GM10248 (cell line): ENCODE data around the gene AMZ2.

Experiments used
- CTCF ChIA-PET: fragments of 300-600 bp; sonication (Branson Sonifier 250); formaldehyde crosslinking; extraction: SDS; loops from one replicate; lab custom pipeline; 2021; ENCODE audit warnings: antibody characterized with exemption; lab: Yijun Ruan, JAX
- POLR2A ChIA-PET: fragments of 350-650 bp; sonication (Branson Sonifier 250); formaldehyde crosslinking; extraction: SDS; loops from one replicate; lab custom pipeline; 2020; ENCODE audit warnings: antibody characterized with exemption; lab: Yijun Ruan, JAX
- DNase-seq: peaks from one replicate; pipeline ENCODE4 v3.0.0; 2012; ENCODE audit errors: extremely low spot score
- CTCF ChIP-seq: IDR thresholded peaks from 2 replicates; pipeline ENCODE4 v1.5.1; 2012; ENCODE audit warnings: mild to moderate bottlenecking, low read depth; ENCODE audit errors: extremely low read depth, missing control alignments, control extremely low read depth

Gene AMZ2

DNA sequence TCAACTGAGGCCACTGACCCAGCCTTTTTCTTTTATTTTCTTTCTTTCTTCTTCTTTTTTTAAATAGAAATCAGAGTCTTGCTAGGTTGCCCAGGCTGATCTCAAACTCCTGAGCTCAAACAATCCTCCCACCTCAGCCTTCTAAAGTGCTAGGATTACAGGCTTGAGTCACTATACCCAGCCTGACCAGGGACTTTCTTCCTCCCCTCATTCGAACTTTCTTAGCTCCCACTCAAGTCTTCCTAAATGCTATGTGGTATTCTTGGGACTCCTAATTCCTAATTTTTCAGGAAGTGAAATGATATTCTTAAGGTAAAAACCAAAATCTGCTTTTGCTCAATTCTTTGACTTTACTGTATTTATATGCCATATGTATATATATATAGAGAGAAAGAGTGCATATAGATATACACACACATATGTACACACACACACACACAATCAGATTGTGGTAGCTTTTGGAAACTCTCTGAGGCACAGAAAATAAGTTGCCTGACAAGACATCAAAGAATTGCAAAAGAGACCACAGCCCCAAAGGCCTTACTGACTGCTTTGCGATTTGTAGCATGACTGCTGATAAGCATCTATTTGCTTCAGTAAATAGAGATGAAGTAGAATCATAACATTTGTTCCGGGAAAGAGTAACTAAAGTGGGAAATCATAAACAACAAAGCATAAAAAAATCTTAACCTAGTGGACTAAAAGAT, 9.5 kb upstream of the AMZ2 start:
- DNase-seq = no peak
- POLR2A ChIA-PET = interaction anchor here (0.6 to 1.0 kb wide), 2 partner anchors 9 to 12 kb away, joined by 3 to 4 read pairs; partner anchors contain the start of gene AMZ2
- CTCF ChIA-PET = interaction anchor here (1.0 to 1.2 kb wide), 3 partner anchors 16 to 161 kb away, joined by 3 to 4 read pairs (median 4); no protein-coding TSS in a partner anchor
- TF ChIP-seq CTCF = no peak

DNA sequence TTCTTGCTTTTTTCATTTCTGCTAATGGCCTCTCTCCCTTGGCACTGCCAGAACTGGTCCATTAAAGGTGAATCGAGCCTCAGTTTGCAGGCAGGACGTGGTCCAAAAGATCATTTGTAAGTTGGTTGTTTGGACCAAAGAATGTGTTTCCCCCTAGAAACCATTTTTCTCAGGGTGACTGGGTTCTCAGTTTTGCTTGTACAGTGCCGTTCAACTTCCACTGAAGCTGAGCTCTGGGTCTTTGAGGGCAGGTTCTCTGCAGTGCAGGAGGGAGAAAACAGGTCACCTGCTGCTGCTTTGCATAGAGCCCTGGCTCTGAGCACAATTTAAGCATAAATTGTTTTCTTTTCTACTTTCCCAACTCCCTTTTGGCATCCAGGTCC, 9.0 kb upstream of the AMZ2 start:
- CTCF ChIA-PET = interaction anchor here (1.0 kb wide), 1 partner anchor 66 kb away, joined by 4 read pairs; no protein-coding TSS in a partner anchor
- TF ChIP-seq CTCF = no peak
- POLR2A ChIA-PET = interaction anchor here (0.6 kb wide), 1 partner anchor 9 kb away, joined by 3 read pairs; the partner anchor contains the start of gene AMZ2
- no peak for DNase-seq

DNA sequence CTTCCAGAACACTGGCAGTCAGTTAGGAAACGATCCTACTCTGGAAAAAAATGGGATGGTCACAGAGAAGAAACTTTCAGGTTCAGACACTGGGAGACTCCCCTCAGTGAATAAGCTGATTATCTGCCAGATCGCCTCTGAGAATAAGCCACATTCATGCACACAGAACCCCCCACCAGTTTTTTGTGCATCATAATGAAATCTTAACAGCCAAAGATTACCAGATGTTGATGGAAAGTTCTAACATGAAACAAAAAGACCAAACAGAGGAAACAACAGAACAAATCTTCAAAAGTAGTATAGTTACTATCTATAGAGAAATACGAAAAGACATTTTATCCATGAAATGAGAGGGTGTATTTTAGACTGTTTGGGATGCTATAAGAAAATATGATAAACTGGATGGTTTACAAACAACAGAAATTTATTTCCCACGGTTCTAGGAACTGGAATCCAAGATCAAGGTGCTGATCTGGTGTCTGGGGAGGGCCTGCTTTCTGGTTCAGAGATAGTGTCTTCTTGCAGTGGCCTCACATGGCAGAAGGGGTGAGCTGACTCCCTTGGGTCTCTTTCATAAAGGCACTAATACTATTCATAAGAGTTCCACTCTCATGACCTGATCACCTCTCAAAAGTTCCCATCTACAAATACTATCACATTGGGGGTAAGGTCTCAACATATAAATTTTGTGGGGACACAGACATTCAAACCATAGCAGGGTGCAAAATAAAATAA, 8.0 kb upstream of the AMZ2 start:
- POLR2A ChIA-PET = no interaction called here
- CTCF ChIA-PET = no interaction called here
- no peak for DNase-seq
- no peak for TF ChIP-seq CTCF

DNA sequence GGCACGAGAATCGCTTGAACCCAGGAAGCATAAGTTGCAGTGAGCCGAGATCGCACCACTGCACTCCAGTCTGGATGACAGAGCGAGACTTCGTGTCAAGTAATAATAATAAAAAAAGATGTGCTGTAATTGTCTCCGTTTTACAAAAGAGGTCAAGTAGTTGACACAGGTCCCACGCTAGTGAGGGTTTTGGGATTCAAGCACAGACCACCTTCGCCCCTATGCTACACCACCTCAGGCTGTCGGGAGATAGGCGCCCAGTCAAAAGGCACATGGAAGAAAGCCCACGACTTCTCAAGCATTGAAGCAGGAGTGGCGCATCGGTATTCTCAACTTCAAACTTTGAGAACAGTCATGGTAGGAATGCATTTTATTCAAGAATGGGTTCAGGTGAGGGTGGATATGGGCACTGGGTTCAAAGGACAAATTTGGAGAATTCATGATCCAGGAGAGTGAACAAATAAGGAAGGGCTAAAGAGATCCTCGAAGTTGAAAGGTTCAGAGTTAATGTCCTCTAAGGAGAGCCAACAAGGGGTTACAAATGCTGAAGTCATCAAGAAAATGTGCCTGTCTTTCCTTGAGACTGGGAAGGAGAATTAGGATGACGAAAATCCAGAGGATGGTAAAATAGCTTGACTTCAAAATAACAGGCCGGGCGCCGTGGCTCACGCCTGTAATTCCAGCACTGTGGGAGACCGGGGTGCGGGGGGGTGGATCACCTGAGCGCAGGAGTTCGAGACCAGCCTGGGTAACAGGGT, 1.4 kb upstream of the AMZ2 start:
- no peak for TF ChIP-seq CTCF
- DNase-seq = no peak
- ChIA-PET CTCF (interaction anchor here (1.4 to 4.9 kb wide), 6 partner anchors 12 to 218 kb away, joined by 3 to 18 read pairs (median 12); no protein-coding TSS in a partner anchor), POLR2A (interaction anchor here (1.5 kb wide), 1 partner anchor 9 kb away, joined by 4 read pairs; no protein-coding TSS in a partner anchor)

- CTCF ChIA-PET = interaction anchor here (1.1 to 4.9 kb wide), 12 partner anchors 11 to 216 kb away, joined by 3 to 18 read pairs (median 6); no protein-coding TSS in a partner anchor
- no peak for TF ChIP-seq CTCF
These were observed 469 bp downstream of the AMZ2 start for GRCh38 chr17:68248199-68248825.

DNA sequence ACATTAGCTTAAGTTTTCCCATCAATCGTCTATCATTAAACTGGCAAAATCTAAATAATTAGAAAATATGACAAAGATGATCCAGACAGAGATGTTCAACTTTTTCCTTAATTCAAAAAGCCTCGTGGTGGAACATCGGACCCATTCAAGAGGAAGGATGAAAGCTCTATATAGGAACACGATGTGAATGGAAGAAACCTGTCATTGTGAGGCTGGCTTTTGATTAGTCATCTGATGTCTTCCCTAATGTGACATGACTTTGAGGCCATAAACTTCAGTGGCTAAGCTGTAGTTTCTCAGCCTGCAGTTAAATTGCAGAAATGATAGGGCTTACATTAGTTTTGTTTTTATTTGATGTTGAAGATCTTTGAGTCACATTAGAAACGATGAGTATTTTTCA, 1.0 kb downstream of the AMZ2 start:
- CTCF ChIA-PET = interaction anchor here (0.7 to 4.9 kb wide), 12 partner anchors 12 to 365 kb away, joined by 3 to 18 read pairs (median 6); no protein-coding TSS in a partner anchor

More at GRCh38 chr17:68248199-68248825, 469 bp downstream of the AMZ2 start:
- POLR2A ChIA-PET = interaction anchor here (1.0 to 1.5 kb wide), 2 partner anchors 9 to 10 kb away, joined by 3 to 4 read pairs; no protein-coding TSS in a partner anchor
- DNase-seq = no peak

More for the DNA sequence above, 1.0 kb downstream of the AMZ2 start:
- POLR2A ChIA-PET = no interaction called here
- TF ChIP-seq CTCF = no peak
- DNase-seq = no peak
